Esophagus muscularis mucosa (tissue), 4 donors: ENCODE measurements around the gene PKM. TPM values are rescaled to one million over a fixed set of nuclear protein-coding genes. Genes with fewer than 3 reads are reported as not detected.

Experiments used
- DNase-seq: peaks from one replicate; pipeline ENCODE4 v3.0.0-alpha.2; 2017; ENCODE audit errors: extremely low spot score
- H3K27ac ChIP-seq, 4 donors: fragments of 200-600 bp; sonication (generic); replicated peaks in 1 of 4; 1 replicate in 3 of 4; 2 replicates in 1 of 4; pipeline ENCODE4 v1.5.1; 2016 to 2019; ENCODE audit warnings: mild to moderate bottlenecking in 1 of 4
- H3K27me3 ChIP-seq, 4 donors: fragments of 200-600 bp; sonication (generic); one replicate each; pipeline versions ENCODE4 v1.5.1 to v1.6.0; 2016 to 2019
- H3K36me3 ChIP-seq, 4 donors: fragments of 200-600 bp; sonication (generic); one replicate each; pipeline ENCODE4 v1.5.1; 2016 to 2019
- H3K4me1 ChIP-seq, 4 donors: fragments of 200-600 bp; sonication (generic); one replicate each; pipeline ENCODE4 v1.5.1; 2016 to 2019
- H3K4me3 ChIP-seq, 4 donors: fragments of 200-600 bp; sonication (generic); 1 replicate in 2 of 4; 2 replicates in 2 of 4; pipeline ENCODE4 v1.5.1; 2016 to 2019; ENCODE audit warnings: mild to moderate bottlenecking in 4 of 4, moderate library complexity in 1 of 4
- H3K9me3 ChIP-seq, 4 donors: fragments of 200-600 bp; sonication (generic); 1 replicate in 3 of 4; 2 replicates in 1 of 4; pipeline ENCODE4 v1.5.1; 2016 to 2019
- EP300 ChIP-seq: sonication (generic); formaldehyde crosslinking; IDR thresholded peaks from one replicate; pipeline ENCODE4 v1.6.1; 2017; ENCODE audit warnings: antibody characterized with exemption
- POLR2A ChIP-seq: fragments of 450-650 bp; IDR thresholded peaks from one replicate; pipeline ENCODE4 v1.6.1; 2017; ENCODE audit warnings: antibody characterized with exemption, moderate library complexity, mild to moderate bottlenecking, low read depth
- POLR2AphosphoS5 ChIP-seq, 2 donors: sonication (generic); formaldehyde crosslinking; IDR thresholded peaks; one replicate each; pipeline ENCODE4 v1.6.1; 2017; ENCODE audit warnings: antibody characterized with exemption in 2 of 2
- WGBS: methylation state at CpG from one replicate; pipeline ENCODE4 v1.1.5; 2018; 5-methylcytosine and 5-hydroxymethylcytosine counted together
- intact Hi-C: fragments of 100-400 bp; cut with DNase I; formaldehyde crosslinking; loops from one replicate; pipeline ENCODE4 v1.15.1; 2023
- total RNA-seq, 4 donors: library from RNA; depleted of rRNA; stranded (reverse); fragments of >200 nt; gene quantifications; one replicate each; pipeline versions ENCODE4 v1.1.0 to v1.2.1, GENCODE V29; 2016
- TF ChIP-seq, protein P1 (sequence below), 3 experiments: fragments of 200-600 bp in 2 of 3; fragments of 450-650 bp in 1 of 3; sonication (generic) in 2 of 3; IDR thresholded peaks; one replicate each; pipeline ENCODE4 v1.5.1; 2017 to 2019; ENCODE audit warnings: antibody characterized with exemption in 3 of 3, mild to moderate bottlenecking in 2 of 3, moderate library complexity in 1 of 3

PKM gene
- total RNA-seq, 4 donors from 2014 or later = 392 to 605 (median 482) TPM

- Histone ChIP-seq H3K4me3 (no peak overlapping the region), H3K4me1 (peaks cover 5 to 18% (median 9%) of the 10 kb centered on the region in 4 donors), H3K36me3 (peaks cover 20 to 43% (median 41%) of the 10 kb centered on the region in 4 donors), H3K9me3 (no peaks in the 10 kb centered on the region), H3K27me3 (no peaks in the 10 kb centered on the region), H3K27ac (peak overlapping the region; percentile 19 to 55 (median 50))
- TF ChIP-seq POLR2AphosphoS5 (IDR thresholded peaks at IDR 0.05) = no peak
- no peak for TF ChIP-seq POLR2A
- TF ChIP-seq, protein P1, sequence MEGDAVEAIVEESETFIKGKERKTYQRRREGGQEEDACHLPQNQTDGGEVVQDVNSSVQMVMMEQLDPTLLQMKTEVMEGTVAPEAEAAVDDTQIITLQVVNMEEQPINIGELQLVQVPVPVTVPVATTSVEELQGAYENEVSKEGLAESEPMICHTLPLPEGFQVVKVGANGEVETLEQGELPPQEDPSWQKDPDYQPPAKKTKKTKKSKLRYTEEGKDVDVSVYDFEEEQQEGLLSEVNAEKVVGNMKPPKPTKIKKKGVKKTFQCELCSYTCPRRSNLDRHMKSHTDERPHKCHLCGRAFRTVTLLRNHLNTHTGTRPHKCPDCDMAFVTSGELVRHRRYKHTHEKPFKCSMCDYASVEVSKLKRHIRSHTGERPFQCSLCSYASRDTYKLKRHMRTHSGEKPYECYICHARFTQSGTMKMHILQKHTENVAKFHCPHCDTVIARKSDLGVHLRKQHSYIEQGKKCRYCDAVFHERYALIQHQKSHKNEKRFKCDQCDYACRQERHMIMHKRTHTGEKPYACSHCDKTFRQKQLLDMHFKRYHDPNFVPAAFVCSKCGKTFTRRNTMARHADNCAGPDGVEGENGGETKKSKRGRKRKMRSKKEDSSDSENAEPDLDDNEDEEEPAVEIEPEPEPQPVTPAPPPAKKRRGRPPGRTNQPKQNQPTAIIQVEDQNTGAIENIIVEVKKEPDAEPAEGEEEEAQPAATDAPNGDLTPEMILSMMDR (IDR thresholded peaks at IDR 0.05) = no peak
- TF ChIP-seq EP300 = no peak
- no peak for DNase-seq
- intact Hi-C loops = no loop called here
- WGBS = 93% methylated on average over 1 of the region's 1 CpG
Observed at GRCh38 chr15:72237853-72238224, 6.8 kb upstream of the PKM start.

DNA sequence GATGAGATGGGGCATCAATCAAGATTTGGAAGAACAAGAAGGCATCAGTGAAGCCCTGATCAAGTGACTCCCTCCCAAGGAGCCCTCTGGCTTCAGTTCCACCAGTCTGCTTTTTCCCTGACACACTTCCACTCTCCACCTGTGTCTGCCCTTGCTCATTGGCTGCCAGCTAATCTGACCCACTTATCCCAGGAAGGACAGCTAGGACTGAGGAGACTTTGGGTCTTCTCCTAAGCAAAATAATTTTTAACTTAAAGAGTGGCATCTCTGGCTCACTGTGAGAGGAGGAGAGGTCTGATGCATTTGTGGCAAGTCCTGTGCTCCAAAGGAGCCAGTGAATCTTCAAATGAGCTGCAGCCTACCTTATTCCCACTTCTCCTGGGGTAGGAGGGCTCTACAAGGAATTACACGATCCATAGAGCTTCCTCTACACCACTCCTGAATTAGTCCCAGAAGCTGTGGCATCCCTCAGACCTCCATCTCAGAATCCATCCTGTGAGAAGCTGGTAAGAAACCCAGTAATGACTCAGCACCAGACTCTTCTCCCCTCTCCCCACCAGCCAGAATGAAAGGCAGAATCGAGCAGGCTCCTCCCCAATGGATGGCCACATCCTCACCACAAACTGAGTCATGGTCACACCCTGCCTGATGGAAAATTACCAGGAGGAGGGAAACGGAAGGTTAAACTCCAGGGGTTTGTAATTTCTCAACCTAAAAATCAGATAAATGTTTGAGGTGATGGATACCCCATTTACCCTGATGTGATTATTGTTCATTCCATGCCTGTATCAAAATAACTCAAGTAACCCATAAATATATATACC is 6.3 kb upstream of the PKM start:
- Histone ChIP-seq H3K27ac (peak overlapping the region; percentile 25 to 55 (median 50)), H3K36me3 (peaks cover 16 to 37% (median 35%) of the 10 kb centered on the region in 4 donors), H3K4me1 (peaks cover 11 to 24% (median 15%) of the 10 kb centered on the region in 4 donors), H3K9me3 (no peaks in the 10 kb centered on the region), H3K4me3 (peak overlapping the region in 3 of 4 donors; percentile 1 to 28 (median 18)), H3K27me3 (no peaks in the 10 kb centered on the region)
- TF ChIP-seq POLR2AphosphoS5 (IDR thresholded peaks at IDR 0.05) (peak; percentile 43 to 59), EP300 (no peak), POLR2A (no peak)
- TF ChIP-seq, protein P1 (IDR thresholded peaks at IDR 0.05) = no peak
- intact Hi-C loops = no loop called here
- WGBS = 28% methylated on average over 3 of the region's 3 CpGs
- peak; percentile 96 for DNase-seq

DNA sequence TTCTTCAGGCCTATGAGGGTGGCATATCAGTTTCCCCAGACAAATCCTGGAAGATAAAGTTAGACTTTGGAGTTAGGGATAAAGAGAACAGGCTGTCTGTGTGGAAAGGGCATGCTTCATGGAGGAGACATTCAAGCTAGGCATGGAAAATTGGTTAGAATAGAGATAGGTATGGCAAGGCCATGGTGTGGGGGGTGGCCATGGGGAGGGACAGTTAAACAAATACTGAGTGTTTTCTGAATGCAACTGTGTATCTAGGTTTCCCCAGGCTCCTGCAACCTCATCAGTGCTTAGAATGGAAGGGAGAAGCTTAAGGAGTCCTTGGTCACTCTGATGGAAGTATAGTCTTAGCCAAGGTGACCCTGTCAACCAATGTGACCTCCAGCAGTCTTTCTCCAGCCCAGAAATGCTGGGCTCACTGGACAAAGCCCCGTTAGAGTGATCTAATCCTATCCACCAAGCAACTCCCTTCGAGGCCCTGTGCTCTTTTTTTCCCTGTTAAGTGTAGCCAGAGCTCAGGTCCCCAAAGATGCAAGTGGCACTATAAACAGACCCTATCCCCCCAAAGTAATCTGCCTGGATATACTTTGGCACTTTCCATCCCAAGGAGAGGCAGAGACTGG is 5.5 kb upstream of the PKM start:
- whole genome bisulfite sequencing = 80% methylated on average over 2 of the region's 2 CpGs
- intact Hi-C loops = no loop called here
- no peak for TF ChIP-seq EP300
- TF ChIP-seq POLR2A = no peak
- no peak for TF ChIP-seq POLR2AphosphoS5 (IDR thresholded peaks at IDR 0.05)
- TF ChIP-seq, protein P1 (IDR thresholded peaks at IDR 0.05) = no peak
- Histone ChIP-seq H3K27me3 (no peaks in the 10 kb centered on the region), H3K4me1 (peaks cover 13 to 29% (median 21%) of the 10 kb centered on the region in 4 donors), H3K4me3 (no peak overlapping the region), H3K27ac (peak overlapping the region in 2 of 4 donors; percentile 55), H3K9me3 (no peaks in the 10 kb centered on the region), H3K36me3 (peaks cover 10 to 30% (median 27%) of the 10 kb centered on the region in 4 donors)
- DNase-seq = no peak

GRCh38 chr15:72235298-72235697 is 4.3 kb upstream of the PKM start:
- peaks cover 0 to 18% (median 15%) of the 10 kb centered on the region in 4 donors for H3K36me3 ChIP-seq
- intact Hi-C loops = no loop called here
- no peak for DNase-seq

More at GRCh38 chr15:72235298-72235697, 4.3 kb upstream of the PKM start:
- TF ChIP-seq POLR2AphosphoS5 (IDR thresholded peaks at IDR 0.05) (no peak), EP300 (no peak), POLR2A (no peak)
- TF ChIP-seq, protein P1 (IDR thresholded peaks at IDR 0.05) = no peak
- H3K4me3 ChIP-seq = no peak overlapping the region
- no peaks in the 10 kb centered on the region for H3K27me3 ChIP-seq
- WGBS = 96% methylated on average over 4 of the region's 4 CpGs
- H3K9me3 ChIP-seq = no peaks in the 10 kb centered on the region
- no peak overlapping the region for H3K27ac ChIP-seq
- H3K4me1 ChIP-seq = peaks cover 13 to 29% (median 21%) of the 10 kb centered on the region in 4 donors
